Dermis blood vessel endothelial cell (primary cell): ENCODE data around the gene CELA3B. TPM values are rescaled to one million over a fixed set of nuclear protein-coding genes. Genes with fewer than 3 reads are reported as not detected.
"Not testable (repeated sequence)": the region's sequence is repeated elsewhere in the genome, so short reads cannot be mapped to it uniquely, and the experiment has no call there.

ENCODE experiments used
- DNase-seq: peaks from one replicate; pipeline ENCODE4 v3.0.0; 2010
- total RNA-seq: library from RNA; depleted of rRNA; stranded (reverse); fragments of >200 nt; gene quantifications from 2 replicates; pipeline ENCODE4 v1.2.3, GENCODE V29; 2014

CELA3B gene
- total RNA-seq = not detected in 2 replicates

- not testable (repeated sequence) for DNase-seq
Observed at GRCh38 chr1:21976703-21977239, at the start of gene CELA3B. CELA3B (plus strand) TSS chr1:21977022; CDS start chr1:21977040, 18 bp downstream.

GRCh38 chr1:21927533-21928237 lies 49.1 kb upstream of the CELA3B start:
- peak; percentile 53 for DNase-seq

GRCh38 chr1:21930080-21930571 lies 46.7 kb upstream of the CELA3B start:
- DNase-seq = no peak

GRCh38 chr1:21930629-21931170 lies 46.1 kb upstream of the CELA3B start:
- DNase-seq = no peak

GRCh38 chr1:21931171-21932093 lies 45.4 kb upstream of the CELA3B start:
- DNase-seq = peak; percentile 66

- DNase-seq = no peak
Observed at GRCh38 chr1:21932127-21932526, 44.7 kb upstream of the CELA3B start.

GRCh38 chr1:21933397-21934248 lies 43.2 kb upstream of the CELA3B start:
- peak; percentile 90 for DNase-seq

GRCh38 chr1:21935393-21935804 lies 41.4 kb upstream of the CELA3B start:
- DNase-seq = no peak

- DNase-seq = no peak
Observed at GRCh38 chr1:21935891-21936365, 40.9 kb upstream of the CELA3B start.

GRCh38 chr1:21936366-21937031 lies 40.3 kb upstream of the CELA3B start:
- no peak for DNase-seq

- no peak for DNase-seq
Observed at GRCh38 chr1:21937034-21937371, 39.8 kb upstream of the CELA3B start, which contains the start of gene HSPG2. HSPG2 (minus strand) TSS chr1:21937310; CDS start chr1:21937217, 93 bp downstream.

GRCh38 chr1:21937372-21938121 lies 39.3 kb upstream of the CELA3B start:
- peak; percentile 91 for DNase-seq

- peak; percentile 83 for DNase-seq
Observed at GRCh38 chr1:21938732-21939538, 37.9 kb upstream of the CELA3B start.

GRCh38 chr1:21939650-21940374 lies 37.0 kb upstream of the CELA3B start:
- peak; percentile 98 for DNase-seq

- DNase-seq = no peak
Observed at GRCh38 chr1:21940492-21940891, 36.3 kb upstream of the CELA3B start.

- no peak for DNase-seq
Observed at GRCh38 chr1:21941370-21941769, 35.5 kb upstream of the CELA3B start.

- DNase-seq = no peak
Observed at GRCh38 chr1:21942464-21942863, 34.4 kb upstream of the CELA3B start.

- peak; percentile 83 for DNase-seq
Observed at GRCh38 chr1:21942959-21943640, 33.7 kb upstream of the CELA3B start.
